Ovary (tissue), 9 donors: Measurements from ENCODE around the gene IL1R1. TPM values are rescaled to one million over a fixed set of nuclear protein-coding genes. Genes with fewer than 3 reads are reported as not detected.

Experiments used
- DNase-seq, 5 donors: peaks; one replicate each; pipeline ENCODE4 v3.0.0-alpha.2; 2019 to 2020
- H3K27ac ChIP-seq, 2 donors: fragments of 200-600 bp; one replicate each; pipeline versions ENCODE4 v1.5.1 to v1.8.0; 2019 to 2022
- H3K27me3 ChIP-seq: fragments of 200-600 bp; one replicate; pipeline ENCODE4 v1.8.0; 2022
- H3K36me3 ChIP-seq: fragments of 200-600 bp; sonication (generic); one replicate; pipeline ENCODE4 v1.5.1; 2019
- H3K4me1 ChIP-seq: one replicate; pipeline ENCODE4 v1.8.1; 2013; ENCODE audit warnings: mild to moderate bottlenecking, moderate library complexity; ENCODE audit not compliant: insufficient read depth
- H3K4me3 ChIP-seq: fragments of 200-600 bp; sonication (generic); one replicate; pipeline ENCODE4 v1.5.1; 2017
- H3K9me3 ChIP-seq, 2 donors: fragments of 200-600 bp in 1 of 2; sonication (generic) in 1 of 2; one replicate each; pipeline versions ENCODE4 v1.5.1 to v1.8.1; 2013 to 2019; ENCODE audit warnings: mild to moderate bottlenecking in 1 of 2, moderate library complexity in 1 of 2
- CTCF ChIP-seq, 3 donors: fragments of 450-650 bp in 2 of 3; fragments of 200-600 bp in 1 of 3; IDR thresholded peaks; one replicate each; pipeline versions ENCODE4 v1.5.1 to v1.8.0; 2016 to 2022; ENCODE audit warnings: antibody characterized with exemption in 3 of 3, mild to moderate bottlenecking in 1 of 3
- EP300 ChIP-seq: sonication (generic); formaldehyde crosslinking; IDR thresholded peaks from one replicate; pipeline ENCODE4 v1.6.1; 2017; ENCODE audit warnings: antibody characterized with exemption
- POLR2A ChIP-seq: fragments of 450-650 bp; IDR thresholded peaks from one replicate; pipeline ENCODE4 v1.6.1; 2017; ENCODE audit warnings: antibody characterized with exemption, mild to moderate bottlenecking, moderate library complexity
- WGBS, 3 donors: extraction: QIAGEN DNeasy Blood & Tissue Kit in 1 of 3; methylation state at CpG; one replicate each; pipeline versions ENCODE4 v1.1.5 to v1.1.7; 2013 to 2017; 5-methylcytosine and 5-hydroxymethylcytosine counted together
- intact Hi-C, 4 donors: fragments of 100-400 bp; cut with DNase I; formaldehyde crosslinking; loops; one replicate each; pipeline versions ENCODE4 v1.11.0 to v1.15.1; 2022 to 2023
- polyA plus RNA-seq, 2 donors: library from polyadenylated mRNA; stranded (reverse); fragments of 200-250 nt in 1 of 2; fragments of 350-450 nt in 1 of 2; fragmentation: Illumina TruSeq in 1 of 2; extraction: RNeasy Lipid Tissue Mini Kit (QIAGEN cat#74804) in 1 of 2; gene quantifications; one replicate each; pipeline ENCODE4 v1.2.3, GENCODE V29; 2013 to 2014
- total RNA-seq, 7 donors: library from RNA; depleted of rRNA in 2 of 7; stranded (reverse); fragments of >200 nt in 2 of 7; fragmentation: NEBNext Ultra II Directional in 3 of 7; extraction: Animal tissue kit (Norgen Biotek cat#: 25700) in 3 of 7; gene quantifications; one replicate each; pipeline versions ENCODE4 v1.1.0 to v1.2.4, GENCODE V29; 2016 to 2023
- donor health status: DM: no; HTN: no; CAD: no; lungs with moderate emphysema.
- donor health status: DM: no; HTN: no; CAD: no.
- donor health status: Bipolar disorder and iron deficiency.
- donor health status: DM: yes; HTN: yes; CAD: no.
- donor health status: DM: no; HTN: no; CAD: no.
- donor health status: DM: yes; HTN: yes; CAD: no.

IL1R1 gene
- total and polyA plus RNA-seq, 9 donors = 6.5 to 142 (median 36.5) TPM

DNA sequence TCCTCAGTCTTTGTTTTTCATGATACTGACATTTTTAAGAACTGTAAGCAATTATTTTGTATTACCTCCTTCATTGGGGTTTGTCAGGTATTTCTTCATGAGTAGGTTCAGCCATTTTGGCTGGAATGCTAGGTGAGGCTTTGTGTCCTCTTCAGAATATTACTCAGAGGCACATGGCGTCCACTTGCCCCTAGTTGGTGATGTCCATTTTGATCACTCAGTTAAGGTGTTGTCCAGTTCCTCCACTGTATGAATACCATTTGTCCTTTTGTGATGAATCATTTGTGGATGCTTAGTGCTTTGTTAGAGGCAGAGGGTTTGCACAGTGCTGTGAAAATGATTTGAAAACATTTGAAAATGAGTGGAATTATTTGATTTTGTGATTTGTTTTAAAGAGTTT is 49.0 kb downstream of the IL1R1 start:
- H3K27me3 ChIP-seq = no peaks in the 10 kb centered on the region
- 97 to 100% (median 99%) methylated on average over 1 of the region's 1 CpG for WGBS, 3 donors
- H3K4me3 ChIP-seq = no peak overlapping the region
- H3K9me3 ChIP-seq = no peaks in the 10 kb centered on the region
- TF ChIP-seq POLR2A (no peak), CTCF (IDR thresholded peaks at IDR 0.05) (no peak), EP300 (no peak)
- intact Hi-C loops = no loop called here
- no peaks in the 10 kb centered on the region for H3K36me3 ChIP-seq
- DNase-seq = no peak
- H3K27ac ChIP-seq = no peak overlapping the region
- H3K4me1 ChIP-seq = no peaks in the 10 kb centered on the region

- no peak for DNase-seq
- no peaks in the 10 kb centered on the region for H3K9me3 ChIP-seq
- no peak overlapping the region for H3K27ac ChIP-seq
- intact Hi-C loops = no loop called here
- 53 to 70% (median 69%) methylated on average over 1 of the region's 1 CpG for whole genome bisulfite sequencing, 3 donors
- no peak overlapping the region for H3K4me3 ChIP-seq
- TF ChIP-seq POLR2A (no peak), EP300 (no peak), CTCF (IDR thresholded peaks at IDR 0.05) (no peak)
- no peaks in the 10 kb centered on the region for H3K4me1 ChIP-seq
- no peaks in the 10 kb centered on the region for H3K36me3 ChIP-seq
- H3K27me3 ChIP-seq = no peaks in the 10 kb centered on the region
Observed at GRCh38 chr2:102193074-102193473, 50.5 kb downstream of the IL1R1 start.

GRCh38 chr2:102194609-102195268 is 52.2 kb downstream of the IL1R1 start:
- Histone ChIP-seq H3K27ac (no peak overlapping the region), H3K4me1 (no peaks in the 10 kb centered on the region), H3K27me3 (no peaks in the 10 kb centered on the region), H3K9me3 (no peaks in the 10 kb centered on the region), H3K36me3 (no peaks in the 10 kb centered on the region), H3K4me3 (no peak overlapping the region)
- no peak for TF ChIP-seq POLR2A
- no peak for TF ChIP-seq EP300
- no peak for TF ChIP-seq CTCF (IDR thresholded peaks at IDR 0.05)
- WGBS, 3 donors = 50 to 73% (median 52%) methylated on average over 5 of the region's 5 CpGs
- intact Hi-C loops = no loop called here
- DNase-seq = no peak

DNA sequence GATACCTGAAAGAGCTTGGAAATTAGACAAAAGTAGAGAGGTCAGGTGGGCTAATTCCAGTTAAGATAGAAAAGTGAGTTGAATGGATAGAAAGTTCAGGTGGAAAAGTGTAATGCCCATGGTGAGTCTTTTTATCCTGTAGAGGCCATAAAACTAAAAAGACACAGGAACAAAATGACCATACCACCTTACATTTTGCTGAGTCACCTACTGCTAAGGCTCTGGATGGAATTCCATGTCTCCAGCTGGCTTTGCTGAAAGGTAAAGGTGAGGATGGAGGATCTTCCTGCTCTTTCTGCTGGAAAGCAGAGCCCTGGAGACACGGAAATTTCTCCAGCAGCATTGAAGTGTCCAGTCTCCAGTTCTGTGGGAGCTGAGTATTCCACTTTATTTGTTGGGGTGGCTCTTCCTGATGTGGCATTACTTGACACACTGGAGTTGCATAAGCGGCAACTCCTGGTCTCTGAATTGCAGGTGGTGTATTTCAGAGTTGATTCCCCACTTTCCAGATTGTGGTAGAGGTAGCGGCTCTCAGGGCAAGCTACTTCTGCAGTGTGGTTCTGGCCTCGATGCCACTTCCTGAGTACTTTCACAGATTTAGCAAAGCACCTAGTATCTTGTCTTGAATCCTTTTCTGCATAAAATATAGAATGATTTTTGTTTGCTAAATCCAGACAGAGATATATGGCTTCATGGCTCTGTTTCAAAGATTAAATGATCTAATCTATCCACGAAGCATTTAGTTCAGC is 55.0 kb downstream of the IL1R1 start:
- WGBS, 3 donors = 83 to 94% (median 92%) methylated on average over 5 of the region's 5 CpGs
- no peak for DNase-seq
- H3K4me1 ChIP-seq = no peaks in the 10 kb centered on the region
- no peak for TF ChIP-seq POLR2A
- TF ChIP-seq EP300 = no peak
- TF ChIP-seq CTCF (IDR thresholded peaks at IDR 0.05) = no peak
- no peak overlapping the region for H3K27ac ChIP-seq
- no peak overlapping the region for H3K4me3 ChIP-seq
- H3K9me3 ChIP-seq = no peaks in the 10 kb centered on the region
- H3K36me3 ChIP-seq = no peaks in the 10 kb centered on the region
- no peaks in the 10 kb centered on the region for H3K27me3 ChIP-seq
- intact Hi-C loops = no loop called here
